Chondrocyte (in vitro differentiated cells): ENCODE data around the gene UTS2R. TPM values are rescaled to one million over a fixed set of nuclear protein-coding genes. Genes with fewer than 3 reads are reported as not detected.
"Not testable (repeated sequence)": the region's sequence is repeated elsewhere in the genome, so short reads cannot be mapped to it uniquely, and the experiment has no call there.

Experiments used
- DNase-seq: peaks from one replicate; pipeline ENCODE4 v3.0.0; 2021; ENCODE audit warnings: mixed read lengths, low spot score
- H3K27ac Mint-ChIP-seq: one replicate; pipeline ENCODE4 v1.8.0; 2021; ENCODE audit warnings: mild to moderate bottlenecking, moderate library complexity, mixed read lengths; ENCODE audit not compliant: unreplicated experiment
- H3K27me3 Mint-ChIP-seq: 2 replicates; pipeline ENCODE4 v1.8.0; 2021; ENCODE audit warnings: low read depth, mixed read lengths
- H3K36me3 Mint-ChIP-seq: 2 replicates; pipeline ENCODE4 v1.8.0; 2021; ENCODE audit warnings: low read depth, mixed read lengths
- H3K4me1 Mint-ChIP-seq: 2 replicates; pipeline ENCODE4 v1.8.0; 2021; ENCODE audit warnings: low read depth, mild to moderate bottlenecking, mixed read lengths
- H3K4me3 Mint-ChIP-seq: one replicate; pipeline ENCODE4 v1.8.0; 2021; ENCODE audit warnings: mild to moderate bottlenecking, moderate library complexity, mixed read lengths; ENCODE audit not compliant: unreplicated experiment
- H3K9me3 Mint-ChIP-seq: 2 replicates; pipeline ENCODE4 v1.8.0; 2021; ENCODE audit warnings: low read depth, mixed read lengths
- total RNA-seq: library from RNA; stranded (reverse); gene quantifications from 3 replicates; pipeline ENCODE4 v1.2.1, GENCODE V29; 2021
- TF ChIP-seq, protein P1 (sequence below): fragments of 200-600 bp; sonication (generic); IDR thresholded peaks from 2 replicates; pipeline ENCODE4 v1.5.0; 2021; ENCODE audit warnings: antibody characterized with exemption, mild to moderate bottlenecking, moderate library complexity

UTS2R gene
- total RNA-seq, 1 donor from 2014 or later, result not detected

DNA sequence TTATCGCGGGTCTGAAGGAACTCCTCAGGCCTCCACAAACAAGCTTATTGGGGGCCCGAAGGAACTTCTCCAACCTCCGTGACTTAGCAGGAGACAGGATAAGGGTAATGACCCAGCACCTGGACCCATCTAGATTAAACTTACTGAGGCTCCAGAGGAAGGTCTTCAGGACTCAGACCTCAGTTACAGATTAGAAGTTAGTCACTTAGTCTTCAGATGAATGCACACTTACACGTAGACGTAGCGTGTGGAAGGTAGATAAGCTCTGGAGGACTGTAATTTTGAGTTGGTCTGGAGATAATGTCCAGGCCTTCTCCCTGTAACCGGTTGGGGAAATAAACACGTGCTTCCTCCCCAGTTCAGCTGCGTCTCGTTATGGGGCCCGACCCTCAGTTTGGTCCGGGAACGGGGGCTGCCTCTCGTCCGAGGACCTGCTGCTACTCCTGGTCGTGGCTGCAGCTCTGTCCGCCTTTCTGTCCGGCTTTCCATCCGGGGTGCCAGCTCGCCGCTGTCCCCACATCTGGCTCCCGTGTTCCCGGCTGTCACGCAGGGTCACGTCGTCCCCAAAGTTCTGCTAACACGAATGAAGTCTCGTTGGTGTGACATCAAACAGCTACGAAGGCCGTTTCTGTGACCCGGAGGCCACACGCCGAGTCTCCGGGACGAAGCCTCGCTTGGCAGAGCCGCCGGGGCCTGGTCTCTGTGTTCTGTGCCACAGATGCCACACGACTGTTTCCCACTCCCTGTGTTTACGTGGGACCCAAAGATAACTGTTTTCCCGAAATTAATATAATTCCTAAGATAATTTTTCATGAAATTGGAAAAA lies 26.2 kb upstream of the UTS2R start:
- Mint-ChIP-seq H3K4me1 (no peaks in the 10 kb centered on the region), H3K4me3 (no peak overlapping the region), H3K27ac (no peak overlapping the region), H3K36me3 (no peaks in the 10 kb centered on the region), H3K9me3 (no peaks in the 10 kb centered on the region), H3K27me3 (peaks cover 23% of the 10 kb centered on the region)
- no peak for DNase-seq
- TF ChIP-seq, protein P1, sequence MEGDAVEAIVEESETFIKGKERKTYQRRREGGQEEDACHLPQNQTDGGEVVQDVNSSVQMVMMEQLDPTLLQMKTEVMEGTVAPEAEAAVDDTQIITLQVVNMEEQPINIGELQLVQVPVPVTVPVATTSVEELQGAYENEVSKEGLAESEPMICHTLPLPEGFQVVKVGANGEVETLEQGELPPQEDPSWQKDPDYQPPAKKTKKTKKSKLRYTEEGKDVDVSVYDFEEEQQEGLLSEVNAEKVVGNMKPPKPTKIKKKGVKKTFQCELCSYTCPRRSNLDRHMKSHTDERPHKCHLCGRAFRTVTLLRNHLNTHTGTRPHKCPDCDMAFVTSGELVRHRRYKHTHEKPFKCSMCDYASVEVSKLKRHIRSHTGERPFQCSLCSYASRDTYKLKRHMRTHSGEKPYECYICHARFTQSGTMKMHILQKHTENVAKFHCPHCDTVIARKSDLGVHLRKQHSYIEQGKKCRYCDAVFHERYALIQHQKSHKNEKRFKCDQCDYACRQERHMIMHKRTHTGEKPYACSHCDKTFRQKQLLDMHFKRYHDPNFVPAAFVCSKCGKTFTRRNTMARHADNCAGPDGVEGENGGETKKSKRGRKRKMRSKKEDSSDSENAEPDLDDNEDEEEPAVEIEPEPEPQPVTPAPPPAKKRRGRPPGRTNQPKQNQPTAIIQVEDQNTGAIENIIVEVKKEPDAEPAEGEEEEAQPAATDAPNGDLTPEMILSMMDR, result no peak

DNA sequence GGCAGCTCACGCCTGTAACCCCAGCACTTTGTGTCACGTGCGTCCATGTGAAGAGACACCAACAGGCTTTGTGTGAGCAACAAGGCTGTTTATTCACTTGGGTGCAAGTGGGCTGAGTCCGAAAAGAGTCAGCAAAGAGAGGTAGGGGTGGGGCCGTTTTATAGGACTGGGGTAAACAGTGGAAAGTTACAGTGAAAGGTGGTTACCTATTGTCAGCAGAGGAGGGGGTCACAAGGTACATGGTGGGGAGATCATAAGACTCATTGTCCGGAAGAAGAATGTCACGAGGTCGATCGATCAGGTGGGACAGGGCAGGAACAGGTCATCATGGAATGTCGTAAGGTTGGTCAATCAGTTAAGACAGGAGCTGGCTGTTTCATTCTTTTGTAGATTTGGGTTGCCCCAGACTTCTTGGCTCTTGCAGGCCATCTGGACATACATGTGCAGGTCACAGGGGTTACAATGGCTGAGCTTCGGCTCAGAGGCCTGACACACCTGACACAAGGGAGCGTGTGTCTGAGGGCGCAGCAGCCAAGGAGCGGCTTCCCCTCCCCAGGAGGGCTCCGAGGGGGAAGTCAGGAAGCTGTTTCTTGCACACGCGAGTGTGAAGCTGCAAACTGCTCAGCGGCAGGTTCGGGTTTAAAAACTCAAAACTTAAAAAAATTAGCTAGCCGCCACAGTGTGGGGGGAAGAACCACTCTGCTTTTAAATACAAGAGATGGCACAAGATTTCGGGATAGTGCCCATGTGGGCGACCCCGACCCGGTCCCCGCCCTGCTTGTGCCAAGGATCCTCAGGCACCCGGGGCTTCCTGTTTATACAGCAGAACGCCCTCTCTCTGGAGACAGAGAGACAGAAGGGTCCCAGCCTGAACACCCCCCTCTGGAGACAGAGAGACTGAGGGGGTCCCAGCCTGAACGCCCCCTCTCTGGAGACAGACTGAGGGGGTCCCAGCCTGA lies 24.9 kb upstream of the UTS2R start:
- no peaks in the 10 kb centered on the region for H3K9me3 Mint-ChIP-seq
- TF ChIP-seq, protein P1, result no peak
- H3K36me3 Mint-ChIP-seq, result no peaks in the 10 kb centered on the region
- DNase-seq, result no peak
- no peak overlapping the region for H3K27ac Mint-ChIP-seq
- peaks cover 23% of the 10 kb centered on the region for H3K27me3 Mint-ChIP-seq
- H3K4me1 Mint-ChIP-seq, result no peaks in the 10 kb centered on the region
- no peak overlapping the region for H3K4me3 Mint-ChIP-seq

DNA sequence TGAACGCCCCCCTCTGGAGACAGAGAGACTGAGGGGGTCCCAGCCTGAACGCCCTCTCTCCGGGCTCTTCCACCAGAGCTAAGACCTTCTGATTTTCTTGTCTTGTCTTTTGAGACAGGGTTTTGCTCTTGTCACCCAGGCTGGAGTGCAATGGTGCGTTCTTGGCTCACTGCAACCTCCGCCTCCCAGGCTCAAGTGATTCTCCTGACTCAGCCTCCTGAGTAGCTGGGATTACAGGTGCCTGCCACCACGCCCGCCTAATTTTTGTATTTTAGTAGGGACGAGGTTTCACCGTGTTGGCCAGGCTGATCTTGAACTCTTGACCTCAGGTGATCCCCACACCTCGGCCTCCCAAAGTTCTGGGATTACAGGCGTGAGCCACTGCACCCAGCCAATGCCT lies 23.6 kb upstream of the UTS2R start:
- H3K27me3 Mint-ChIP-seq, result peaks cover 19% of the 10 kb centered on the region

DNA sequence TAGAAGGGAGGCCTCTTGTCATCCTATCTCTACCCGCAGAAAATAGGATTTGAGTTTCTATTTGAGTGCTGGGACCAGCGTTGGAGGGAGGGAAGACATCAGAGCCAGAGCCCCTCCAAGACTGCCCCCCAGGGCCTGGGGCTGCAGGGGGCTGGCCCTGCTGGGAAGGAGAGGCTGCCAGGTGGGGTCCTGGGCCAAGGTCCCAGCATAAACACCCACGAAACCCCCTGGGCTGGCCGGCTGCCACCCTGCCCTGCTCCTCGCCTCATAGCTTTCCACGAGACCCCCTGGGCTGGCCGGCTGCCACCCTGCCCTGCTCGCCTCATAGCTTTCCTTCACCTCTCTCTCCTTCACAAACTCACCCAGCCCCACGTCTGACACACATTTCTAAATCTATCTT lies 23.1 kb upstream of the UTS2R start:
- TF ChIP-seq, protein P1, result no peak
- H3K4me3 Mint-ChIP-seq, result no peak overlapping the region
- H3K27ac Mint-ChIP-seq, result no peak overlapping the region
- H3K27me3 Mint-ChIP-seq, result peaks cover 17% of the 10 kb centered on the region
- no peaks in the 10 kb centered on the region for H3K36me3 Mint-ChIP-seq
- no peaks in the 10 kb centered on the region for H3K9me3 Mint-ChIP-seq
- DNase-seq, result no peak
- H3K4me1 Mint-ChIP-seq, result peaks cover 2% of the 10 kb centered on the region

More for the DNA sequence above, 23.6 kb upstream of the UTS2R start:
- not testable (repeated sequence) for H3K27ac Mint-ChIP-seq, H3K4me3 Mint-ChIP-seq, H3K4me1 Mint-ChIP-seq, H3K36me3 Mint-ChIP-seq, H3K9me3 Mint-ChIP-seq, DNase-seq

DNA sequence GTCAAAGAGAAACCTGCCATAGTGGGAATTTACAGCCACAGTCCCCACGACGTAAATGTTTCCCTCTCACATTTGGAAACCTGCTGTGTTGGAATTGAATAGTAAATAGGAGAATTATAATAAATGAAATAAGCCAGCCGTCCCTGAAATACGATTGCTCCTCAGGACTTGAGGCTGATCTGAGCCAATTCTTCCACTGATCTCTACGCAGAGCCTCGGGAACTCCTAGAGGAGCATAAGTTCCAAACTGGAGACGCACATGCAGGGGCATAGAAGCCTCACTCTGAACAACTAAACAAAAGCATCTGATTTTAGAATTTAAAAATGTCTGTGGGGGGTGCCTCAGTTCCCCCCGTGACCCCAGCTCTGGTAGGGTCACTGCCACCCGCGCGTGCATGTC lies 22.7 kb upstream of the UTS2R start:
- Mint-ChIP-seq H3K27ac (no peak overlapping the region), H3K36me3 (no peaks in the 10 kb centered on the region), H3K4me1 (peaks cover 2% of the 10 kb centered on the region), H3K9me3 (no peaks in the 10 kb centered on the region), H3K27me3 (peaks cover 17% of the 10 kb centered on the region), H3K4me3 (no peak overlapping the region)
- TF ChIP-seq, protein P1, result no peak
- no peak for DNase-seq
